ENCODE measurements around the gene TBCD. TPM values are rescaled to one million over a fixed set of nuclear protein-coding genes. Genes with fewer than 3 reads are reported as not detected.
A peak's percentile ranks its signal among the peaks of the same experiment; 100 is the strongest.

TBCD gene
- total RNA-seq, 1 donor from 2014 or later, result 49.9 TPM

DNA sequence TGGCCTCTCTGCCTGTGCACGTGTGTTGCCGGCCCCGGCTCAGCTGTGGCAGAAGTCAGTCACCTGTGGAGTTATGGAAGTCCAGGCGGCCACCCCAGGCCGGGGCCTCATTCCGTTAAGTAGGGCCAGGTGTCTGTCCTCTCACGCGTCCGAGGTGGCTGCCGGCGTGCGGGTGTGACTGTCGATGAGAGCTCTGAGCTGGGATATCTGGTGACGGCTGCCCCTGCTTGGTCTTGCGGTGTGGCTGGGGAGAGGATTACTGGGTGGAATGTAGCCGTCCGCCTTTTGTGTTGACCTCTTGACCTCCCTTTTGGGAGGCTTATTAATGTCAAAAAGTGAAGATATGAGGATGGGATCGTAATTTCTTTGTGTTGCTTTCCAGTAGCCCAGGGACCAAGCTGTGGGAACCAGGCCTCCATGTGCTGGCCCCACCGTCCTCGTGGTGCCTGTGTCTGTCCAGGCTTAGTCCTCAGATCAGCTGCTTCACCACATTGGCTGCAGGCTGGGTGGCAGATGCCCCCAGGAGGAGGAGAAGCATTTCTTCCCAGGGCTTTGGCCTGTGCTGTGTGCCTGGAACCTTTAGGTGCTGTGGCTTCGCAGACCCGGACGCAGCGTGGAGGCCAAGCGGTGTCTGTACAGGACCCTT, 111.0 kb downstream of the TBCD start:
- Mint-ChIP-seq H3K36me3 (ENCODE audit: low read depth) (no peaks in the 10 kb centered on the region), H3K27ac (no peak overlapping the region), H3K4me3 (no peak overlapping the region), H3K9me3 (no peaks in the 10 kb centered on the region), H3K27me3 (no peaks in the 10 kb centered on the region), H3K4me1 (peaks cover 77% of the 10 kb centered on the region)
- intact Hi-C loops (cut with micrococcal nuclease), result loop anchor here (5.0 kb wide), 1 partner anchor 76 kb away; no protein-coding TSS in a partner anchor
- DNase-seq, result no peak
- ChIA-PET POLR2A (interaction anchor here (1.2 to 3.5 kb wide), 7 partner anchors 10 to 81 kb away, joined by 3 to 36 read pairs (median 6); no protein-coding TSS in a partner anchor), CTCF (interaction anchor here (1.7 to 2.4 kb wide), 4 partner anchors 10 to 81 kb away, joined by 8 to 17 read pairs (median 12); no protein-coding TSS in a partner anchor)
- ATAC-seq (ENCODE audit: low read depth), result no peak
- TF ChIP-seq, protein P1, sequence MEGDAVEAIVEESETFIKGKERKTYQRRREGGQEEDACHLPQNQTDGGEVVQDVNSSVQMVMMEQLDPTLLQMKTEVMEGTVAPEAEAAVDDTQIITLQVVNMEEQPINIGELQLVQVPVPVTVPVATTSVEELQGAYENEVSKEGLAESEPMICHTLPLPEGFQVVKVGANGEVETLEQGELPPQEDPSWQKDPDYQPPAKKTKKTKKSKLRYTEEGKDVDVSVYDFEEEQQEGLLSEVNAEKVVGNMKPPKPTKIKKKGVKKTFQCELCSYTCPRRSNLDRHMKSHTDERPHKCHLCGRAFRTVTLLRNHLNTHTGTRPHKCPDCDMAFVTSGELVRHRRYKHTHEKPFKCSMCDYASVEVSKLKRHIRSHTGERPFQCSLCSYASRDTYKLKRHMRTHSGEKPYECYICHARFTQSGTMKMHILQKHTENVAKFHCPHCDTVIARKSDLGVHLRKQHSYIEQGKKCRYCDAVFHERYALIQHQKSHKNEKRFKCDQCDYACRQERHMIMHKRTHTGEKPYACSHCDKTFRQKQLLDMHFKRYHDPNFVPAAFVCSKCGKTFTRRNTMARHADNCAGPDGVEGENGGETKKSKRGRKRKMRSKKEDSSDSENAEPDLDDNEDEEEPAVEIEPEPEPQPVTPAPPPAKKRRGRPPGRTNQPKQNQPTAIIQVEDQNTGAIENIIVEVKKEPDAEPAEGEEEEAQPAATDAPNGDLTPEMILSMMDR (IDR thresholded peaks at IDR 0.05), result no peak

DNA sequence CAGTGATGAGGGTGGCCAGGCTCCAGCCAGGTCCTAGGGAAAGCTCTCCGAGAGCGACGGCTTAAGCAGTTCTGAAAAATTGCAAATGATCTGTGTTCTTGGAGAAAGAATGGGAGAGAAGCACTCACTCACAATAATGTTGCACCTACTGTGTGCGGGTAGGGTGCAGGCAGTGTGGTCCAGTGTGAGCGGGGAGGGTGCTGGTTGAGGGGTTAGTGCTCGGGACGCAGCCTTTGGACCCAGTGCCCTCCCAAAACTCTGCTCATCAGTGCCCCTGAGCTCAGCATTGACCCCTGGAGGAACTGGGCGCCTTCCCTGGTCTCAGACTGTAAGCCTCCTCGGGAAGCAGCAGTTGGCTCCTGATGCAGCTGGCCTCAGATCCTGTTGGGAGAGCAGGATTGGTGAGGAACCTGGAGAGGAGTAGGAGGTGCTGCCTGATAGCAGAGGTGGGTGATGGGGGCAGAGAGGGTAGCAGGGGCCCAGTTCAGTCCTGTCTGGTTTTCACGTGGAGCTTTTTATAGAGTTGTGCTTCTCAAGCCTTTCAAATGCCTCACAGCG, 111.6 kb downstream of the TBCD start:
- H3K9me3 Mint-ChIP-seq, result no peaks in the 10 kb centered on the region
- no peaks in the 10 kb centered on the region for H3K27me3 Mint-ChIP-seq
- no peak for ATAC-seq (ENCODE audit: low read depth)
- ChIA-PET POLR2A (interaction anchor here (0.9 to 3.5 kb wide), 13 partner anchors 10 to 565 kb away, joined by 3 to 36 read pairs (median 5); no protein-coding TSS in a partner anchor), CTCF (interaction anchor here (0.8 to 2.4 kb wide), 9 partner anchors 9 to 343 kb away, joined by 3 to 17 read pairs (median 5); no protein-coding TSS in a partner anchor)
- DNase-seq, result no peak
- H3K4me1 Mint-ChIP-seq, result peaks cover 78% of the 10 kb centered on the region
- peak overlapping the region; percentile 70 for H3K4me3 Mint-ChIP-seq
- H3K36me3 Mint-ChIP-seq (ENCODE audit: low read depth), result no peaks in the 10 kb centered on the region
- intact Hi-C loops (cut with micrococcal nuclease), result loop anchor here (5.0 kb wide), 1 partner anchor 76 kb away; no protein-coding TSS in a partner anchor
- H3K27ac Mint-ChIP-seq, result peak overlapping the region; percentile 90
- TF ChIP-seq, protein P1 (IDR thresholded peaks at IDR 0.05), result no peak

DNA sequence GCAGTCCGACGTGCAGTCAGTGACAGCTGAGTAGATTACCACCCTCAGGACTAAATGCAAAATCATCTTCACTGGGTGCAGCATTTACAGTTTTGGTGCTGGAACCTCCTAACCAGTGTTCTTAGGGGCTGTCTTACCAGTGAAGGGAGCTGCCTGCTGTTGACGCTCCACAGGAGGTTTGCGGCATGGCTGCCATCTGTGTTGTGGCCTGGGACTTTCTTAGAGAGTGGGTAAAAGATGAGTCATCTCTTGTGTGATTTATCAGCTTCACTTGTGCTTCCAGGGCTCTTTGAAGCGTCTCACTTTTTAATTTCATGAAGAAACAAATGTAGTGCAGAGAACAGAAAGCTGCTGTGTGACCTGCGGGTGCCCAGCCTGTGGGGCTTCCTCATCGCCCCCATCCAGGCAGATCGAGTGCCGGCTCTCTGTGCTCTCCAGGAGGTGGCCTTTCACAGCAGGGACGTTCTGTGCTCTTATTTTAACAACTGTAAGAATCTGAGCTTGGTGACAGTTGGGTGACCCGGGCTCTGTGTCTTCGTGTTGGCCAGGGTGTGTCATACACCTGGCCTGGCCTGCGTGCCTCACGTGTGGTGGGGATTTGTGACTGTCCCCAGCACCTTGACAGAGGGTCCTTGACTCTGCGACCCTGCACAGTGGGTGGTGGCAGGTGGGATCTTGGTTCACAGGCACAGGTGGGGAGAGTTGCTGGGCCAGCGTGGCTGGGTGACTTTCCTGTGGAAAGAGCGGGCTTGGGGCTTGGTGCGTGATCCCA, 112.3 kb downstream of the TBCD start:
- POLR2A ChIA-PET, result interaction anchor here (0.7 to 3.5 kb wide), 17 partner anchors 9 to 566 kb away, joined by 3 to 36 read pairs (median 4); partner anchors contain the start of gene FOXK2
- Mint-ChIP-seq H3K36me3 (ENCODE audit: low read depth) (no peaks in the 10 kb centered on the region), H3K27me3 (peaks cover 3% of the 10 kb centered on the region), H3K4me1 (peaks cover 78% of the 10 kb centered on the region), H3K4me3 (peak overlapping the region; percentile 70), H3K9me3 (no peaks in the 10 kb centered on the region), H3K27ac (peak overlapping the region; percentile 90)
- peak; percentile 61 for DNase-seq
- ATAC-seq (ENCODE audit: low read depth), result peak; percentile 88
- CTCF ChIA-PET, result interaction anchor here (0.8 to 2.4 kb wide), 10 partner anchors 9 to 342 kb away, joined by 3 to 17 read pairs (median 4); no protein-coding TSS in a partner anchor
- intact Hi-C loops (cut with micrococcal nuclease), result loop anchor here (1.0 to 5.0 kb wide), 4 partner anchors 9 to 219 kb away; partner anchors contain the start of gene TBCD
- TF ChIP-seq, protein P1 (IDR thresholded peaks at IDR 0.05), result no peak

DNA sequence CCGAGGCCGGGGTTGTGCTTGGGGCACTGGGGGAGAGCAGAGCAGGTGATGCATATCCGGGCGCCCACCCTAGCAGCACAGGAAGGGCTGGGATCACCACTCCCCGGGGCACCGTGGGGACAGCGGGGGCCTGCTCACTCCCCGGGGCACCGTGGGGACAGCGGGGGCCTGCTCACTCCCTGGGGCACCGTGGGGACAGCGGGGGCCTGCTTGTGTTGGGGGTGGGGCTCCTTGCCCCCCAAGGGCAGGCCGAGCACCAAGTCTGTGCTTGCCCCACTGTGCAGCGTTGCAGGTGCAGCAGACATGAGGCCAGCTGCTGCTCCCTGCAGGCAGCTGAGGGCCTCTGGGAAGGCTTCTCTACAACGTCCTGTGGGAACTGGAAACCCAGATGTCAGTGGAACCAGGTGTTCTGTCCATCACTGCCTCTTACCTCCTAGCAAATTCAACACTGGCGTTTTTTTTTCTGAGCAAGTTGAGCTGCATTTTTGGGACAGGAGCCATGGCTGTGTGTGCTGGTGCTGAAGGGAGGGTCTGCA, 112.9 kb downstream of the TBCD start:
- H3K36me3 Mint-ChIP-seq (ENCODE audit: low read depth), result no peaks in the 10 kb centered on the region
- DNase-seq (no peak), ATAC-seq (ENCODE audit: low read depth) (no peak)
- ChIA-PET POLR2A (interaction anchor here (0.6 to 3.5 kb wide), 12 partner anchors 8 to 415 kb away, joined by 3 to 36 read pairs (median 4); partner anchors contain the start of gene FOXK2), CTCF (interaction anchor here (1.0 to 2.4 kb wide), 6 partner anchors 8 to 336 kb away, joined by 3 to 17 read pairs (median 8); no protein-coding TSS in a partner anchor)
- intact Hi-C loops (cut with micrococcal nuclease), result loop anchor here (1.0 to 5.0 kb wide), 4 partner anchors 9 to 218 kb away; partner anchors contain the start of gene TBCD
- H3K4me3 Mint-ChIP-seq, result peak overlapping the region; percentile 70
- peaks cover 76% of the 10 kb centered on the region for H3K4me1 Mint-ChIP-seq
- no peaks in the 10 kb centered on the region for H3K9me3 Mint-ChIP-seq
- H3K27me3 Mint-ChIP-seq, result peaks cover 3% of the 10 kb centered on the region
- H3K27ac Mint-ChIP-seq, result peak overlapping the region; percentile 90
- TF ChIP-seq, protein P1 (IDR thresholded peaks at IDR 0.05), result no peak

Measured in activated B cell treated with CpG ODN at 0.5 μM for 24 hours (primary cell).